AG04449 (cell line): ENCODE data around the gene IL17RA.

ENCODE experiments used
- CTCF ChIA-PET: fragments of 350-600 bp; formaldehyde crosslinking; extraction: SDS; loops from one replicate; lab custom pipeline; 2021; ENCODE audit warnings: antibody characterized with exemption; lab: Yijun Ruan, JAX
- POLR2A ChIA-PET: fragments of 400-600, 350-600 bp; formaldehyde crosslinking; extraction: SDS; loops from one replicate; lab custom pipeline; 2020; ENCODE audit warnings: antibody characterized with exemption, inconsistent platforms; lab: Yijun Ruan, JAX
- DNase-seq: peaks from one replicate; pipeline ENCODE4 v3.0.0-alpha.2; 2010; ENCODE audit warnings: low read depth, low spot score
- H3K4me3 ChIP-seq: 2 replicates; pipeline ENCODE4 v1.5.1; 2011; ENCODE audit warnings: low read depth, mild to moderate bottlenecking, control low read depth, low read length
- CTCF ChIP-seq: IDR thresholded peaks from one replicate; pipeline ENCODE4 v1.5.1; 2011; ENCODE audit warnings: mild to moderate bottlenecking, moderate library complexity, low read length, control low read depth, inconsistent platforms; ENCODE audit not compliant: insufficient read depth; ENCODE audit errors: missing control alignments

Gene IL17RA

GRCh38 chr22:17102297-17102667 lies 17.5 kb downstream of the IL17RA start:
- POLR2A ChIA-PET: interaction anchor here (1.3 kb wide), 1 partner anchor 8 kb away, joined by 4 read pairs; no protein-coding TSS in a partner anchor
- no peak for DNase-seq
- TF ChIP-seq CTCF: no peak
- CTCF ChIA-PET: no interaction called here
- H3K4me3 ChIP-seq: no peak overlapping the region

- DNase-seq: no peak
- H3K4me3 ChIP-seq: no peak overlapping the region
- no peak for TF ChIP-seq CTCF
- ChIA-PET POLR2A (no interaction called here), CTCF (no interaction called here)
Measured at GRCh38 chr22:17103351-17103750, 18.6 kb downstream of the IL17RA start.

GRCh38 chr22:17104336-17104935 lies 19.6 kb downstream of the IL17RA start:
- no peak overlapping the region for H3K4me3 ChIP-seq
- no peak for TF ChIP-seq CTCF
- ChIA-PET POLR2A (no interaction called here), CTCF (no interaction called here)
- DNase-seq: no peak

- TF ChIP-seq CTCF: no peak
- no peak overlapping the region for H3K4me3 ChIP-seq
- no peak for DNase-seq
- POLR2A ChIA-PET: no interaction called here
- CTCF ChIA-PET: no interaction called here
Measured at GRCh38 chr22:17105143-17106129, 20.6 kb downstream of the IL17RA start.

GRCh38 chr22:17106161-17106784 lies 21.5 kb downstream of the IL17RA start:
- no peak overlapping the region for H3K4me3 ChIP-seq
- no peak for TF ChIP-seq CTCF
- ChIA-PET POLR2A (no interaction called here), CTCF (interaction anchor here (1.0 to 1.2 kb wide), 2 partner anchors 65 to 395 kb away, joined by 3 to 7 read pairs; no protein-coding TSS in a partner anchor)
- no peak for DNase-seq
